ENCODE measurements around the gene HSPBP1.
A peak's percentile ranks its signal among the peaks of the same experiment; 100 is the strongest.
"Not testable (repeated sequence)": the region's sequence is repeated elsewhere in the genome, so short reads cannot be mapped to it uniquely, and the experiment has no call there.

Gene HSPBP1, protein sequence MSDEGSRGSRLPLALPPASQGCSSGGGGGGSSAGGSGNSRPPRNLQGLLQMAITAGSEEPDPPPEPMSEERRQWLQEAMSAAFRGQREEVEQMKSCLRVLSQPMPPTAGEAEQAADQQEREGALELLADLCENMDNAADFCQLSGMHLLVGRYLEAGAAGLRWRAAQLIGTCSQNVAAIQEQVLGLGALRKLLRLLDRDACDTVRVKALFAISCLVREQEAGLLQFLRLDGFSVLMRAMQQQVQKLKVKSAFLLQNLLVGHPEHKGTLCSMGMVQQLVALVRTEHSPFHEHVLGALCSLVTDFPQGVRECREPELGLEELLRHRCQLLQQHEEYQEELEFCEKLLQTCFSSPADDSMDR

DNA sequence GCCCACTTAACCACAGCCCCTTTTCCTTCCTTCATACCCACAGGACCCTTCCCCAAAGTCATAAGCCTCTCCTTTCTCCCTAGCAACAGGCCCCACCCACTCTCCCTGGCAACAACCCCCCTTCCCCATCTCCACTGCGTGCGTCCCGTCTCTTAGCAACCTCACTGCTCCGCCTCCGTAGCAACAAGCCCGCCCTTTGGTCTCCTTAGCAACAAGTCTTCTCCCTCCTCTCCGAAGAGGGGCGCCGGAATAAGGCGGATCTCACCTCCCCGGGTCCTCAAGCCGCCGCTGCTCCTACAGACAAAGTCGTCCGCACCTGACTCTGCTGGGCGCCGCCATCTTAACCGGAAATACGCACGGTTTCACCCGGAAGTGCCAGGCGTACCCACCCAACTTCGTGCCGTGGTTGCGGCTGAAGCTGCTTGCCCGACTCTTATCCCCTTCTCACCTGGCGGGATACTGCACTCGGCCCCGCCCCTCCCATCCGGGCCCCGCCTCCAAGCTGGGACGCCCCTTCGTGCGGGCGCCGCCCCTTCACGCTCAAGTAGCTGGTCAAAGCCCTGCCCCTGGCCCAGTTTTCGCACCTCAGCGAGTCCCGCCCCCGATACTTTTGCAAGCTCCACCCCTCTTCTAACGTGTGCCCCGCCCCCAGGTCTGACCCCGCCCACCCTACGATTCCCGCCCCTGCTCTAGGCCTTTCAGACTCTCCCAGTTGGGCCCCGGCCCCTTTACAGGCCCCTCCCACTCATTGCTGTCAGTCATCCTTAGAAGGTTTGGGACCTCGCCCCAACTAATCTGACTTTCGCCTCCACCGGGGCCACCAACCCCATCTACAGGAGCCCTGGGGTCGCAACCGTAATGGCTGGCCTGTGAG is at the start of gene HSPBP1:
HSPBP1 (minus strand) TSS at position 341 of the 874 bp plus-strand sequence. CDS start 502 bp downstream, outside the sequence.
- peak; percentile 92 to 96 (median 95) for DNase-seq (ENCODE audit: low read depth in 3 of 3)

DNA sequence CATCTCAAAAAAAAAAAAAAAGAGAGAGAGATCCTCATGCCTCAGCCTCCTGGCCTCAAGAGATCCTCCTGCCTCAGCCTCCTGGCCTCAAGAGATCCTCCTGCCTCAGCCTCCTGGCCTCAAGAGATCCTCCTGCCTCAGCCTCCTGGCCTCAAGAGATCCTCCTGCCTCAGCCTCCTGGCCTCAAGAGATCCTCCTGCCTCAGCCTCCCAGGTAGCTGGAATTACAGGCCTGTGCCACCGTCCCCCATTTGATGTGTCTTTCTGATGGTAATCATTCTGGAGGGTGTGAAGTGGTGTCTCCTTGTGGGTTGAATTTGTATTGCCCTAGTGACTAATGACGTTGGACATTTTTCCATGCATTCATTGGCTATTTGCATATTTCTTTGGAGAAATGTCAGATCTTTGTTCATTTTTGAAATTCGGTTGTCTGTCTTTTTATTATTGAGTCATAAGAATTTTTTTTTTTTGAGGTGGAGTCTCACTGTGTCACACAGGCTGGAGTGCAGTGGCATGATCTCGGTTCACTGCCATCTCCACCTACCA is 48.9 kb upstream of the HSPBP1 start:
- not testable (repeated sequence) for DNase-seq (ENCODE audit: low read depth in 3 of 3)

DNA sequence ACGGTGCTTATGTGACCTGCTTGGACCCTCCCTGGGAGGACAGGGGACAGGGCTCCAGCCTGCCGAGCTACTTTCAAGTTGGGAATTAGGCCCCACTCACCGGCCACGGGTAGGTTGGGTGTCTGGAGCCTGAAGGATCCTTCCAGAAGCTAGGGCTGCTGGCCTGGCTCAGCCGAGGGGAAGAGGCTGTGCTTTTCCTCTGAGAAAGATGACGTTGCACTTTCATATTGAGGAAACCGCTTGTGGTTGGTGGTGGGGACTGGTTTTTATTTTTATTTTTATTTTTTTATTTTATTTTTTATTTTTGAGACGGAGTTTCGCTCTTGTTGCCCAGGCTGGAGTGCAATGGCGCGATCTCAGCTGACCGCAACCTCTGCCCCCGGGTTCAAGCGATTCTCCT is 45.3 kb upstream of the HSPBP1 start, which contains the start of gene TMEM150B:
TMEM150B (minus strand) TSS at position 170 of the 400 bp plus-strand sequence. CDS start 4,305 bp downstream, outside the sequence.
- DNase-seq (ENCODE audit: low read depth in 3 of 3), result no peak

DNA sequence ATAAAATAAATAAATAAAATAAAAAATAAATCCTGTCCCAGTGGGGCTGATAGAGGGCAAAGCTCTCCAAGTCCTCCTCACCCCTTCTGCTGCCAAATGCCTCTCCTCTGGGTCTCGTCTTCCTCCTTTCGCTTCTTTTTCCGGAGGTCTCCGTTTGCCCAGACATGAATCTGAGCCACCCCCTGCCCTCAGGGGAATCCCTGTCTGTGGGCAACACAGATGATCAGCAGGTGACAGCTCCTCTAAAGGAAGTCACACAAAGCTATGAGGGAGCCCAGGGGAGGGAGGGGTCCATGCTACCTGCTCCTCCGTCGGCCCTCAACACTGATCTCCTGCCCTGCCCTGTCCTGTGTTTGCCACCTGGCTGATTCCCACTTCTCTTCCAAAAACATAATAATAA is 44.8 kb upstream of the HSPBP1 start:
- no peak for DNase-seq (ENCODE audit: low read depth in 3 of 3)

DNA sequence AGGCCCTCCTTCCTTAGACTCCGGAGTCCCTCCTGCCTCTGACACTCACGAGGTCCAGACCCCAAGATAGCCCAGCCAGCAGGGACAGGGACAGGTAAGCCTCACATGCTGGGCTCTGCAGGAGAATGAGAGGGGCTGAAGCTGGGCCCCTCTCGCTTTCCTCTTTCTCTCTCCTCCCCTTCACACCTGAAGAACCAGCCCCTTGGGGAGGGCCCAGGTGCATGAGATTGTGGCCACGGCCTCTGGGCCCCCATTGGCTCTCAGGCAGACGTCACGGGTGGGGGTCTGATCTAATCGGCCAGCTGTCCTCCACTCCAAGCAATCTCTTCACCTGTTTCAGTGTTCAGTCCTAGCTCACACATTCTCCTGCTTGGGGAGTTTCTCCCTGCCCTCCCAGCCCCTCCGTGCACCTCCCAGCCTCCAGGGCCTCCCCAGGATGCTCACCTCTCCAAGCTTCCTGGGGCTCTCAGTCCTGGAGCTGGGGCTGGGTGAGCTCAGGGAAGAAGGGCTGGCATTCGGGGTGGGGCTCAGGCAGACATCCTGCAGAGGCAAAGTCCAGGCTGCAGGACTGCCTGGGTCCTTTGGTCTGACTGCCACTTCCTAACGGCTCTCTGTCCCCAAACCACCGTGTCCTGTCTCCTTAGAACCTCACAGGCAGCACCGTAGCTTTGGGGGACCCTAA is 42.4 kb upstream of the HSPBP1 start:
- no peak for DNase-seq (ENCODE audit: low read depth in 3 of 3)

DNA sequence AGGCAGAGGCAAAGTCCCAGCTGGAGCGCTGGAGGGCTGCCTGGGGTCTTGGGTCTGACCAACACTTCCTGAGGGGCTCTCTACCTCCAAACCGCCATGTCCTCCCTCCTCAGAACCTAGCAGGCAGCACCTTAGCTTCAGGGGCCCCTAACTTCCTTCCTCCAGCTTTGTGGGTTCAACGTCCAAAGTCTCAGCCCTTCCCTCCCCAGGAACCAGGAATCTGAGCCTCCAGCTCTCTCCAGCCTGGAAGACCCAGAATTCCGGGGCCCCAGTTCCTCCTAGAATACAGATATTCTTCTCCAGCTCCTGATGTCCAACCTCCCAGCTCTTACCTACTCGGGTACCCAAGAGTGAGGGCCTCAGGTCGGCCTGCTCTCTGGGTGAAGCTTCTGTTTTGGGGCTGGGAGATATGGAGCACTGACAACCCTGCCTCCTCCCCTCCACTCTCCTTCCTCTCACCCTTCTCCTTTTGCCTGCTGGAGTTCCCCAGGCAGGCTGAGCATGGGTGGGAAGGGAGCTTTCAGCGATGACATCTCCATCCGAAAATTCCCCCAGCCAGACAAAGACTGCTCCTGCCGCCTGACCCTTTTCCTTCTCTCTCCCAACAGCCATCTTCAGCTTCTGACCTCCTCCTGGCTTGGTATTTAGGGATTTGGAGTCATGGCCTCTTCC is 41.7 kb upstream of the HSPBP1 start:
- DNase-seq (ENCODE audit: low read depth in 3 of 3), result no peak

DNA sequence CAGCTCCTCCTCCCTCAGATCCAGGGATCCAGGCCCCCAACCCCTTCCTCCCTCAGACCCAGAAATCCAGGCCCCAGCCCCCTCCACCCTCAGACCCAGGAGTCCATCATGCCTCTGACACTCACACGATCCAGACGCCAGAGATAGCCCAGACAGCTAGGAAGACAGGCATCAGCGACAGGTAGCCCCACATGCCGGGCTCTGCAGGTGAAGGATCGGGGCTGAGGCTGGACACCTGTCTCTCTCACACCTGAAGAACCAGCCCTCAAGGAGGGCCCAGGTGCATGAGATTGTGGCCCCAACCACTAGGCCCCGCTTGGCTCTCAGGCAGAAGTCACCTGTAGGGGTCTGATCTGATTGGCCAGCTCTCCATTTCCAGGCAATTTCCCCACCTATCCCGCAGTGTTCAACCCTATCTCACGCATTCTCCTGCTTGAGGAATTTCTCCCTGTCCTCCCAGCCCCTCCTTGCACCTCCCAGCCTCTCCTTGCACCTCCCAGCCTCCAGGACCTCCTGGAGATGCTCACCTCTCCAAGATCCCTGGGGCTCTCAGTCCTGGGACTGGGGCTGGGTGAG is 41.0 kb upstream of the HSPBP1 start:
- DNase-seq (ENCODE audit: low read depth in 3 of 3), result no peak

DNA sequence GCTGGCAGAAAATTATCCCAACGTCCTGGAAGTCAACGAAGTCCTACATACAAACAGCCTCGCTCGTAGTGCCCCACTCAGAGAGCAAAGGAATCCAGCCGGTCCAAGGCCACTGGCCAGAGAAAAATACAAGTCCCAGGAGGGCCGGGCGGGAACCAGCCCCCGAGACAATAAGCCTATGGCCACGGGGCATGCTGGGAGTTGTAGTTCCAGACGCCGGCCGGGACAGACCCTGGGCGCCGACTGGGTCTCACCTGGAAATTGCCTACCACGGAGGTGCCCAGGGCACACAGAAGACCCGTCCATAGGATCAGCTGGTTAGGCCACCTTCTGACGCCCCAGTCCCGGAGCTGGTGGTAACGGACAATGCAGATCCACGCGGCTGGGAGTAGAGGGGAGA is 39.9 kb upstream of the HSPBP1 start:
- DNase-seq (ENCODE audit: low read depth in 3 of 3), result no peak

DNA sequence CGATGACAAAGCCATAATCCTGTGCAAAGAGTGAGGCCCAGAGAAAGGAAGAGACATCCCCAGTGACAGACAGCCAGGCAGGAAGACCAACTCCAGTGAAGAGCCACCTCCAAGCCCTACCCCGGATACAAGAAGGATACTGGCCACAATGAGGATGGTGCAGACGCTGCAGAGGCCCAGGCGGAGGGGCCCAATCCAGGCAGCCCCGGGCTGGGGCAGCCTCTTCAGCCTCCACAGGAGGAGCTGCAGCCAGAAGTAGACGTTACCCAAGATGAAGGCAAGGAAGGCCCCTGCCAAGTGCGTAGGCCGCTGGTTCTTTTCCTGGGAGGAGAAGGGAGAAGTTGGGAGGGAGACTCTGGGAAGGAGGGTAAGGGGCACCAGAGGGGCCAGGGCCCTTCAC is 36.7 kb upstream of the HSPBP1 start:
- no peak for DNase-seq (ENCODE audit: low read depth in 3 of 3)

DNA sequence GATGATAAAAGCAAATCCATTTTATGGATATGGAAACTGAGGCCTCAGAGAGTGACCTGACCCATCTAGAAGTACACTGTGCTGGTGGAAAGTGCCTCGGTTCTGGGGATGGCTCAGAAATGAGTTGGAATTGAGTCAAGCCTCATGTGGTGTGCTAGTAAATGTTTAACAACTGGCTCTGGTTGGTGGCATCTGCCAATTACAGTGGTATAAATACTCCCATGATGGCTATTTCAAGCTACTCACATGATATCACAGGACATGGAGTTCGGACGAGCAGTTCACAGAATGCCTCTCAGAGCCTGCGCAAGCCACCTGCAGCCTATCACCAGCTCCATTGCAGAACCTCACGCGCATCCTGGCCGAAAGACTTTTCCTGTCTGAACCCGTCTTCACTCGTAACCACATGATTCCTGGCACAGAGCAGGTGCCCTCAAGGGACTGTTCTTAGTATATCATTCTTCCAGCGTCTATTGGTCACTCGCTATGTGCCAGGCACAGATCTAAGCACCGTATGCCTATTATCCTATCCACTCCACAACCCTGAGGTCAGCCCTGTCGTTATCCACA is 36.1 kb upstream of the HSPBP1 start:
- no peak for DNase-seq (ENCODE audit: low read depth in 3 of 3)

DNA sequence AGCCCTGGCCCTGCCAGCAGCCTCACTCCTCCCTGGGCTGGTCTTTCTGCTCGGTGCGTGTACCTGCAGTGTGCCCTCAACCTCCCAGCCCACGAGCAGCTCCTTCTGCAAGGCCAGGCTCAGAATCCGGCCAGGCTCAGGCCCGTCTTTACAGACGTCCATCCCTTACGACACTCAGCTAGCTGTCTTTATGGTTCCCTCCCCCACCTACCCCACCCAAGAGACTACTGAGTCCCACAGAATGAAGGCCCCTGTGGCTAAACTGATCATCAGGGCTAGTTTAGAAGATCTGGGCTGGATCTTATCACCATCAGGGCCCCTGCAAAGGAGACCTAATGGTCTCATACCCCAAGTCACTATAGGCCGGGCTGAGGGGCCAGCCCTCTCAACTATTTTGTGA is 34.5 kb upstream of the HSPBP1 start:
- DNase-seq (ENCODE audit: low read depth in 3 of 3), result no peak

DNA sequence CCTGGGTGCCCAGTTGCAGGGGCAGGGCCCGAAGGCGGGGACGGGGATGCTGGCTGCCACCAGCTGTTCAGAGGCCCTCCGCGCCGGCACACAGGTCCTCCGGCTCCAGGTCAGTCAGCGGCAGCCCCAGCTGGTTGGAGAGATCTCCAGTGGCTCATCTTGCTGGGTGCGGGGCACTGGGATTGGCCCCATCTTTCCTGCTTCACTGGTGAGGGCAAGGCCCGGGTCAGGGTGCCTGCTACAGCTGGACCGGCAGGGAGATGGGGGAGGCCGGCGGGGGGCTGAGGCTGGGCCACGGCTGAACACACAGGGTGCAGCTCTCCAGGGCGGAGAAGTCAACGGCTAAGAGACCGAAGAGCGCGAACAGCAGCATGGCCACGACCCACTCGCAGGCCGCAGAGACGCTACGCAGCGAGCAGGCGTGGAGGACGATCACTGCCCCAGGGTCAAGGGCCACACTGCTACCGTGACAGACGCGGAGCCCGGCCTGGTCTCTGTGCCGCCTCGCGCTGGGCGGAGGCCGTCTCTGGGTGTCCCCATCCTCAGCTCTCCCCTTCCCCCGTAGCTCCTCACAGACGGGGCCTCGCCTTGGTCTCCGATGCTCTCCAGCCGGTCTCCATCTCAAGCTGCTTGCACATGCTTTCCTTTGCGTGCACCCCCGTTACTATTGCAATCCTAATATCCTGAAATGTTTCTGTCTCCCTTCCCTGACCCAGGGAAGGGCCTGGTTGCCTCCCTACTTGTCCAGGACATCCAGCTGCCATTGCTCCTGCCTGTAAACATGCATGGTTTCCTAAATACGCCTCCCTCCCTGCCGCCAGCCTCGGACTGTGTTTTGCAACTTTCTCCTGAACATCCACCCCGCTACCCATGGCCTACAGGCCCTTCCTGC is 33.0 kb upstream of the HSPBP1 start:
- no peak for DNase-seq (ENCODE audit: low read depth in 3 of 3)

DNA sequence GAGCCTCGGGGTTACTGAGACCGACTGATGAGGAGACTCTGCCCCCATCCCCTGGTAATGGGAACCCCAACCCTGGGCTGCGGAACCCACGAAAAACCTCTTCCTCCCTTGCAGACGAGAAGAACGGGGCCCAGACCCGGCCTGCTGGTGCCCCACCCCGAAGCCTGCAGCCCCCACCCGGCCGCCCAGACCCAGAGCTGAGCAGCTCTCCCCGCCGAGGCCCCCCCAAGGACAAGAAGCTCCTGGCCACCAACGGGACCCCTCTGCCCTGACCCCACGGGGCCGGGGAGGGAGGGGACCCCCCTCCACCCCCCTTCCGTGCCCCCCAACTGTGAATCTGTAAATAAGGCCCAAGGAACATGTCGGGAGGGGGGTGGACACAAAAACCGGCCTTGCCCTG is 31.9 kb upstream of the HSPBP1 start:
- DNase-seq (ENCODE audit: low read depth in 3 of 3), result no peak

DNA sequence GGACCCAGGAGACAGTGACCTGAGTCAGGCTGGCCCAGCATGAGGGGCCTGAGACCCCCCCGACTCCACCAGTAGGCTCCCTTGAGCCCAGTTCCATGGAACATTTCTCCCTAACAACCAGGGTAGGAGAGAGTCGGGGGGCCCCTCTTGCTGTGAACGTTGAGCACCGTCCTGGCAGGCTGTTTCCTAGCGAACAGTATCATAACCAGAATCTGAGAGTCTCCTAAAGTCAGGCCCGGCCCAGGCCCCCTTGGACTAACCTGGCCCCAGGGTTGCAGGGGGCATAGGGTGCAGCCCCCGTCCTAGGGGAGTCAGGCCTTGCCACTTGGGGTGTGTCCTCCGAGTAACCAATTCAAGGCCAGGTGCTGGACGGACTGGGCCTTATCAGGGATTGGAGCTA is 31.5 kb upstream of the HSPBP1 start:
- no peak for DNase-seq (ENCODE audit: low read depth in 3 of 3)

DNA sequence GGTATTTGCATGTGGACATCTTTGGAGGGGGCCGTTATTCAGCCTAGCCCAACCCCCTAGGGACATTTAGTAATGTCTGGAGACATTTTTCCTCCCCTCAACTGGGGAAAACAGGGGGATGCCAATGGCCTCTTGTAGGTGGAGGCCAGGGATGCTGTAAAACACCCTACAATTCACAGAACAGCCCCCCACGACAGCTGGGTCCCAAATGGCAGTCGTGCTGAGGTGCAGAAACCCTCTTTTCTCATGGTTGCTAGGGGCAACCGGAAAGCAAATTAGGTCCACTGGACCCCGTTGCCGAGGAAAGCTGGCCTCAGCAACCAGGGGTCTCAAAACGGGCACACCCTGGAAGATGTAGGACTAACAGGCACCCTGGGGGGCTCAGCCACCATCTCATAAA is 30.6 kb upstream of the HSPBP1 start:
- DNase-seq (ENCODE audit: low read depth in 3 of 3), result no peak

DNA sequence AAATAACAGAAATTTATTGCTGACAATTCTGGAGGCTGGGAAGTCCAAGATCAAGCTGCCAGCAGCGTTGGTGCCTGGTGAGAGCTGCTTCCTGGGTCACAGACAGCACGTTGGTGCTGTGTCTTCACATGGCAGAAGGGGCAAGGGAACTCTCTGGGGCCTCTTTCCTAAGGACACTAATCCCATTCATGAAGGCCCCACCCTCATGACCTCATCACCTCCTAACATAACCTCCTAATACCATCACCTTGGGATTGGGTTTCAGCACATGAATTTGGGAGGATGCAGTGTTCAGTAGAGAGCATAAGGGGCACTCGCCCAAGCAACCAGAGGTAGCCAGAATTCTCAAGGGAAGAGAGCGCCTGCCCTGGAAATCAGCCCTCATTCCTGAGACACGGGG is 29.5 kb upstream of the HSPBP1 start:
- no peak for DNase-seq (ENCODE audit: low read depth in 3 of 3)

DNA sequence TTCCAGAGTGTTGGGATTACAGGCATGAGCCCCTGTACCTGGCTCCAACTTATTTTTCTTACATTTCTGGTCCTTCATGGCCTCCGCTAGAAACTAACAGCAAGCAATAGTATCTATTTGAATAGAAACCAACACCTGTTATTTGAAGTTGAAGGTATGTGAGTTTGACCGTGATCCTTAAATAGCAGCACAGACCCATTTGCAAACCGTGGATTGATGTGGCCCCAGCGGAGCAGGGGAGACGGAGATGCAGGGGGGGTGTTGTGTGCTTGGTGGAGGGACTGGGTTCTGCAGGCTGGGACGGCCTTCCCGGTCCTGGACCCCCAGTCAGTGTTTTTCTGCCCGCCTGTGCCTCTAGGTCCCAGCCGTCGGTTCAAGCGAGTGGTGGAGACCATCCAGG is 28.4 kb upstream of the HSPBP1 start:
- DNase-seq (ENCODE audit: low read depth in 3 of 3), result no peak

DNA sequence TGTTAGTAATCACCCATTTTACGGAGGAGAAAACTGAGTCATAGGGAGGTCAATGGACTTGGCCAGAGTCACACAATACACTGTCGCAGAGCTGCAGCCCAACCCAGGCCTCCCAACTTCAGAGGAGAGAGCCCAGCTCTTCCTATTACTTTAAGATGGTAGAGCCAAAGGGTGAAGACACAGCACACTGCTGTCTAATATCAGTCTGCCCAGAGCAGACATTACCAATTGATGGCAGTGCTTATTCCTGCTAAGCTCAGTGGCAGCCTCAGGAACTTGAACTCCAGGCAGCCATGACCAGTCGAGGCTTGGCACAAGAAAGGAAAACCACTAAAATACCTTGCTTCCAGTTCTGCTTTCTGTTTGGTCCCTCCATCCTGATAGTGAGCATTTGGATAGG is 26.8 kb upstream of the HSPBP1 start:
- no peak for DNase-seq (ENCODE audit: low read depth in 3 of 3)

DNA sequence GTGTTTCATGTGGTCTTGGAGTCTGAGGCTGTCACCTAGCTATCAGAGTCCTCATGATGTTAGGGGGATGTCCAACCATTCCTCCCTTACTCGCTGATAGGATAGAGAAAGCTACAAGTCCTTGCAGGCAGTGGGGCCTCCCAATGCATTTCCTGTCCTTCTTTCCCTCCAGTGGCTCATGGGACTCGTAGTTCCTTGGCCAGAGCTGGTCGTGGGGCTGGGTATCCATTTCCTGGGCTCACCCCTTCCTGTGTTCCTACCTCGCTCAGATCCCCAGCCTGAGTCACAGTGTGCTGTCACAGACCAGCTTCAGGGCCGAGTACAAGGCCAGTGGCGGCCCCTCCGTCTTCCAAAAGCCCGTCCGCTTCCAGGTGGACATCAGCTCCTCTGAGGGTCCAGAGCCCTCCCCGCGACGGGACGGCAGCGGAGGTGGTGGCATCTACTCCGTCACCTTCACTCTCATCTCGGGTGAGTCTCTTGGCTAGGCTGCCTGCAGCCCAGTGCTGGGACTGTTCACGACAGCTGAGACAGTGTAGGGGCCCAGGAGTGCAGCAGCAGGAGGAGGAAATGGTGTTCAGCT is 26.2 kb upstream of the HSPBP1 start:
- no peak for DNase-seq (ENCODE audit: low read depth in 3 of 3)

All from stimulated activated CD4-positive, alpha-beta T cell treated with anti-CD3 and anti-CD28 coated beads, TNF-alpha, amount 100 ng/mL, for 48 hours (primary cell).